H1 (cell line): ENCODE measurements around the gene EPS8. TPM values are rescaled to one million over a fixed set of nuclear protein-coding genes. Genes with fewer than 3 reads are reported as not detected.

Experiments
- CTCF ChIA-PET: fragments of 300-600 bp; sonication (Branson Sonifier 250); formaldehyde crosslinking; loops from one replicate; lab custom pipeline; 2021; ENCODE audit not compliant: partially characterized antibody; lab: Charles Lee
- POLR2A ChIA-PET: fragments of 300-600 bp; sonication (Branson Sonifier 250); formaldehyde crosslinking; loops from one replicate; lab custom pipeline; 2021; ENCODE audit warnings: inconsistent platforms; ENCODE audit not compliant: partially characterized antibody; lab: Charles Lee
- DNase-seq, 2 experiments: peaks; one replicate each; pipeline versions ENCODE4 v3.0.0 to v3.0.0-alpha.2; 2010 to 2022; ENCODE audit warnings: low spot score in 2 of 2, low read depth in 1 of 2, mixed read lengths in 1 of 2
- FAIRE-seq: peaks from 2 replicates; lab custom pipeline; 2011; peaks lifted over from hg19 to GRCh38; lab: Jason Lieb, UNC
- H2AFZ ChIP-seq: 2 replicates; pipeline ENCODE4 v1.8.1; 2012; ENCODE audit warnings: low read length, inconsistent platforms
- H2AK5ac ChIP-seq: 2 replicates; pipeline ENCODE4 v1.6.1; 2013; ENCODE audit warnings: low read depth, low read length
- H2BK120ac ChIP-seq: replicated peaks from 2 replicates; pipeline ENCODE3; 2013; ENCODE audit warnings: low read depth, low read length, inconsistent platforms
- H2BK12ac ChIP-seq: 2 replicates; pipeline ENCODE4 v1.6.1; 2013; ENCODE audit warnings: low read depth, low read length
- H2BK15ac ChIP-seq: 2 replicates; pipeline ENCODE4 v1.6.1; 2013; ENCODE audit warnings: low read length
- H2BK20ac ChIP-seq: 2 replicates; pipeline ENCODE4 v1.6.1; 2013; ENCODE audit warnings: low read length
- H2BK5ac ChIP-seq: 2 replicates; pipeline ENCODE4 v1.6.1; 2013; ENCODE audit warnings: low read depth, low read length
- H3K14ac ChIP-seq: 2 replicates; pipeline ENCODE4 v1.6.1; 2013; ENCODE audit warnings: inconsistent platforms; ENCODE audit not compliant: insufficient read length
- H3K18ac ChIP-seq: 2 replicates; pipeline ENCODE4 v1.6.1; 2013; ENCODE audit warnings: low read length; ENCODE audit errors: extremely low read depth
- H3K23ac ChIP-seq: 2 replicates; pipeline ENCODE4 v1.6.1; 2013; ENCODE audit warnings: inconsistent platforms; ENCODE audit not compliant: insufficient read length
- H3K23me2 ChIP-seq: 2 replicates; pipeline ENCODE4 v1.6.1; 2013; ENCODE audit warnings: low read depth, low read length
- H3K27ac ChIP-seq: 2 replicates; pipeline ENCODE4 v1.6.1; 2011; ENCODE audit warnings: low read depth, low read length, inconsistent platforms
- H3K27me3 ChIP-seq, 4 experiments: replicated peaks in 1 of 4; 1 replicate in 1 of 4; 2 replicates in 3 of 4; pipeline versions ENCODE4 v1.6.1 to v1.8.1; 2011 to 2013; ENCODE audit warnings: low read length in 3 of 4, mild to moderate bottlenecking in 3 of 4, inconsistent platforms in 2 of 4, mixed read lengths in 2 of 4, moderate library complexity in 1 of 4; ENCODE audit not compliant: control insufficient read depth in 3 of 4, insufficient read depth in 3 of 4; ENCODE audit errors: extremely low read depth in 1 of 4
- H3K36me3 ChIP-seq, 4 experiments: 2 replicates each; pipeline versions ENCODE4 v1.6.1 to v1.8.1; 2011 to 2013; ENCODE audit warnings: mild to moderate bottlenecking in 4 of 4, low read length in 3 of 4, moderate library complexity in 2 of 4, control low read depth in 1 of 4, inconsistent platforms in 1 of 4; ENCODE audit not compliant: insufficient read depth in 4 of 4, control insufficient read depth in 2 of 4
- H3K4ac ChIP-seq: replicated peaks from 2 replicates; pipeline ENCODE3; 2013; ENCODE audit warnings: low read length, low read depth, mixed read lengths, inconsistent platforms; ENCODE audit not compliant: insufficient read length
- H3K4me1 ChIP-seq, 4 experiments: replicated peaks in 1 of 4; 1 replicate in 1 of 4; 2 replicates in 3 of 4; pipeline versions ENCODE4 v1.6.1 to v1.8.1; 2011 to 2013; ENCODE audit warnings: low read length in 3 of 4, inconsistent platforms in 2 of 4, mixed read lengths in 1 of 4; ENCODE audit not compliant: insufficient read depth in 4 of 4, control insufficient read depth in 3 of 4
- H3K4me2 ChIP-seq, 2 experiments: 2 replicates each; pipeline versions ENCODE4 v1.6.1 to v1.8.1; 2011 to 2013; ENCODE audit warnings: low read depth in 2 of 2, low read length in 2 of 2, control low read depth in 1 of 2, inconsistent platforms in 1 of 2, mild to moderate bottlenecking in 1 of 2; ENCODE audit not compliant: insufficient read depth in 1 of 2
- H3K4me3 ChIP-seq, 4 experiments: fragments of 200-600, 300-600 bp in 1 of 4; sonication (generic), shearing (Covaris generic), sonication (Bioruptor Twin) in 1 of 4; 2 replicates each; pipeline versions ENCODE4 v1.5.1 to v1.8.1; 2011 to 2016; ENCODE audit warnings: low read length in 4 of 4, low read depth in 3 of 4, control low read depth in 2 of 4, inconsistent platforms in 2 of 4, mild to moderate bottlenecking in 2 of 4, mixed read lengths in 1 of 4, moderate library complexity in 1 of 4; ENCODE audit not compliant: insufficient read depth in 2 of 4; ENCODE audit errors: extremely low read depth in 1 of 4
- H3K56ac ChIP-seq: replicated peaks from 2 replicates; pipeline ENCODE3; 2013; ENCODE audit warnings: low read depth, mild to moderate bottlenecking, mixed read lengths, low read length, inconsistent platforms; ENCODE audit not compliant: insufficient read length
- H3K79me1 ChIP-seq: 2 replicates; pipeline ENCODE4 v1.6.1; 2013; ENCODE audit warnings: low read depth, low read length, control low read depth
- H3K79me2 ChIP-seq, 2 experiments: 2 replicates each; pipeline versions ENCODE4 v1.6.1 to v1.8.1; 2012 to 2013; ENCODE audit warnings: low read length in 2 of 2, mild to moderate bottlenecking in 2 of 2, inconsistent platforms in 1 of 2; ENCODE audit not compliant: insufficient read depth in 2 of 2, control insufficient read depth in 1 of 2
- H3K9ac ChIP-seq, 4 experiments: replicated peaks in 1 of 4; 1 replicate in 1 of 4; 2 replicates in 3 of 4; pipeline versions ENCODE4 v1.6.1 to v1.8.1; 2011 to 2013; ENCODE audit warnings: low read depth in 3 of 4, low read length in 3 of 4, control low read depth in 2 of 4, mild to moderate bottlenecking in 2 of 4, moderate library complexity in 2 of 4, inconsistent platforms in 1 of 4; ENCODE audit errors: extremely low read depth in 1 of 4
- H3K9me3 ChIP-seq, 2 experiments: 2 replicates each; pipeline versions ENCODE4 v1.6.1 to v1.8.1; 2012 to 2013; ENCODE audit warnings: mild to moderate bottlenecking in 2 of 2, moderate library complexity in 2 of 2, control low read depth in 1 of 2, inconsistent platforms in 1 of 2, low read depth in 1 of 2, low read length in 1 of 2, mixed read lengths in 1 of 2; ENCODE audit not compliant: insufficient read depth in 2 of 2
- H4K20me1 ChIP-seq, 2 experiments: replicated peaks in 1 of 2; 2 replicates each; pipeline versions ENCODE3 to v1.8.1; 2011 to 2013; ENCODE audit warnings: inconsistent platforms in 2 of 2, low read length in 2 of 2, mild to moderate bottlenecking in 1 of 2; ENCODE audit not compliant: insufficient read depth in 2 of 2, control insufficient read depth in 1 of 2
- H4K5ac ChIP-seq: 2 replicates; pipeline ENCODE4 v1.6.1; 2013; ENCODE audit warnings: low read length, low read depth, mixed read lengths, inconsistent platforms; ENCODE audit not compliant: insufficient read length
- H4K8ac ChIP-seq: 2 replicates; pipeline ENCODE4 v1.8.0; 2013; ENCODE audit warnings: mild to moderate bottlenecking, moderate library complexity, low read length, inconsistent platforms; ENCODE audit not compliant: insufficient read depth; ENCODE audit errors: extremely low read depth
- H4K91ac ChIP-seq: replicated peaks from 2 replicates; pipeline ENCODE3; 2013; ENCODE audit warnings: low read length, mixed read lengths, inconsistent platforms; ENCODE audit not compliant: insufficient read length
- BCL11A ChIP-seq, 2 experiments: IDR thresholded peaks; one replicate each; pipeline ENCODE4 v1.6.1; 2011; ENCODE audit warnings: low read depth in 2 of 2, low read length in 2 of 2, mild to moderate bottlenecking in 2 of 2
- BRCA1 ChIP-seq: IDR thresholded peaks from 2 replicates; pipeline ENCODE4 v1.6.1; 2012; ENCODE audit warnings: low read depth, low read length, improper control_type of control experiment
- CBX8 ChIP-seq: fragments of 300-800, 300-1000 bp; sonication (generic); IDR thresholded peaks from 2 replicates; pipeline ENCODE4 v1.7.1; 2016; ENCODE audit warnings: low read depth, low read length, borderline replicate concordance
- EGR1 ChIP-seq: IDR thresholded peaks from 2 replicates; pipeline ENCODE4 v1.6.1; 2011; ENCODE audit warnings: low read depth, low read length, borderline replicate concordance
- EZH2 ChIP-seq: fragments of 200-600 bp; sonication (generic); IDR thresholded peaks from 2 replicates; pipeline ENCODE4 v1.7.1; 2012; ENCODE audit warnings: low read depth, mild to moderate bottlenecking, moderate library complexity, low read length, inconsistent platforms; ENCODE audit not compliant: severe bottlenecking
- GABPA ChIP-seq: IDR thresholded peaks from 2 replicates; pipeline ENCODE4 v1.6.1; 2011; ENCODE audit warnings: mild to moderate bottlenecking, low read length, moderate library complexity, borderline replicate concordance; ENCODE audit not compliant: insufficient read depth
- KDM5A ChIP-seq: fragments of 200-600 bp; IDR thresholded peaks from 2 replicates; pipeline ENCODE4 v1.7.1; 2012; ENCODE audit warnings: mild to moderate bottlenecking, low read length, inconsistent platforms, mixed read lengths
- POLR2A ChIP-seq, 2 experiments: IDR thresholded peaks; 1 replicate in 1 of 2; 2 replicates in 1 of 2; pipeline ENCODE4 v1.6.1; 2011; ENCODE audit warnings: low read depth in 2 of 2, low read length in 2 of 2, mild to moderate bottlenecking in 2 of 2; ENCODE audit errors: control extremely low read depth in 1 of 2
- RBBP5 ChIP-seq: IDR thresholded peaks from 2 replicates; pipeline ENCODE4 v1.7.1; 2012; ENCODE audit warnings: low read depth, mild to moderate bottlenecking, inconsistent platforms, low read length, moderate library complexity, borderline replicate concordance
- SIN3A ChIP-seq, 2 experiments: IDR thresholded peaks in 1 of 2; conservative IDR thresholded peaks in 1 of 2; 2 replicates each; pipeline ENCODE4 v1.6.1; 2011 to 2012; ENCODE audit warnings: low read length in 2 of 2, improper control_type of control experiment in 1 of 2, low read depth in 1 of 2, mild to moderate bottlenecking in 1 of 2
- SP4 ChIP-seq: IDR thresholded peaks from 2 replicates; pipeline ENCODE4 v1.6.1; 2012; ENCODE audit warnings: low read length, inconsistent platforms
- SRF ChIP-seq: IDR thresholded peaks from 2 replicates; pipeline ENCODE4 v1.6.1; 2011; ENCODE audit warnings: mild to moderate bottlenecking, low read depth, low read length, moderate library complexity
- TAF1 ChIP-seq: IDR thresholded peaks from 2 replicates; pipeline ENCODE4 v1.6.1; 2011; ENCODE audit warnings: mild to moderate bottlenecking, low read depth, low read length
- YY1 ChIP-seq: IDR thresholded peaks from 2 replicates; pipeline ENCODE4 v1.6.1; 2011; ENCODE audit warnings: low read depth, mild to moderate bottlenecking, low read length
- WGBS, 2 experiments: shearing (Covaris generic) in 1 of 2; methylation state at CpG; one replicate each; pipeline versions ENCODE4 v1.1.6 to v1.1.7; 2013 to 2015; ENCODE audit warnings: low lambda C conversion rate in 2 of 2, mixed read lengths in 2 of 2, inconsistent platforms in 1 of 2, low coverage in 1 of 2, missing lambda C conversion rate in 1 of 2; ENCODE audit not compliant: insufficient replicate concordance in 2 of 2, insufficient coverage in 1 of 2, insufficient read length in 1 of 2; ENCODE audit errors: extremely low coverage in 1 of 2, missing lambda C conversion rate in 1 of 2; 5-methylcytosine and 5-hydroxymethylcytosine counted together
- polyA plus RNA-seq, 7 experiments: library from polyadenylated mRNA; depleted of rRNA in 3 of 7; stranded (reverse) in 5 of 7; unstranded in 2 of 7; fragments of >200 nt in 5 of 7; fragments of 200-250 nt in 2 of 7; gene quantifications; 1 replicate in 5 of 7; 2 replicates in 1 of 7; 4 replicates in 1 of 7; pipeline versions ENCODE4 v1.2.1 to v1.2.3, GENCODE V29; 2011 to 2013; ENCODE audit warnings: missing spikeins in 2 of 7, mixed read lengths in 2 of 7
- total RNA-seq: library from RNA; stranded (reverse); fragmentation: NEBNext Ultra II Directional; extraction: Animal tissue kit (Norgen Biotek cat#: 25700); gene quantifications from 2 replicates; pipeline ENCODE4 v1.2.1, GENCODE V29; 2021

Gene EPS8
- total and polyA plus RNA-seq, 2 of the 8 experiments (the other 6 are each of a cell fraction or from before 2014, with no cell fraction given), result 3.0 to 4.6 TPM

DNA sequence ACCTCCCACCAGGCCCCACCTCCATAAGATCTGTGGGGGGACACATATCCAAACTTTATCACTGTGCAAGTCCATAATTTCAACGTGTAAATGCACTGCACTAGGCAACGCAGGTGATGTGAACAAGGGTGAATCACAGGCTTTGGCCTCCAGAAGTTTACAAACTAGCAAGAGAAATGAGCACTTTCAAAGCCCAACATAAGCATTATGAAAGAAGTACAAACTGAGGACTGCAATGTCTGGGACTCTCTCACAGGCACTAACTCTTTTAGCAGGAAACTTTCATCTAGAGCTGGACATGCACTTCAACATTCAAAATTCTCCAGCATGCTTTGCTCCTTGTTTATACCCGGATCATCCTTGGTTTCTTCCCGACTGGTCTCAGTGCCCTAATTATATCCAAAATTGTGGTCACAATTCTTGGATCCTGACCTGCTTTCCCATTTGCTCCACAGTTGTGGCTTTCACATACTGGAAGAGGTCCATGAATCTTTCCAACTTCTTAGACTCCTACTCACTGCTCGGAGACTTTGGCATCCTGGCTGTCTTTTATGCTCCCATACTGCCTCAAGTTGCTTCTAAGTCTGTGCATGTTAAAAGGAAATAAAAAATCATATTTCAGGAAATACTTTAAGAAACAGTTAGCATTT lies 48.1 kb upstream of the EPS8 start:
- Histone ChIP-seq H2BK120ac (no peak overlapping the region), H4K8ac (no peak overlapping the region), H3K56ac (no peak overlapping the region), H3K14ac (no peak overlapping the region), H3K27ac (no peak overlapping the region), H2BK12ac (no peak overlapping the region), H3K36me3 (no peaks in the 10 kb centered on the region), H3K9me3 (no peaks in the 10 kb centered on the region), H3K4me1 (no peaks in the 10 kb centered on the region), H3K9ac (no peak overlapping the region), H4K91ac (no peak overlapping the region), H3K4me3 (no peak overlapping the region), H2AFZ (no peak overlapping the region), H3K79me1 (no peaks in the 10 kb centered on the region), H3K23ac (no peak overlapping the region), H2AK5ac (no peak overlapping the region), H3K27me3 (no peaks in the 10 kb centered on the region), H2BK5ac (no peak overlapping the region), H4K5ac (no peak overlapping the region), H3K23me2 (no peaks in the 10 kb centered on the region), H3K4me2 (no peak overlapping the region), H3K79me2 (no peaks in the 10 kb centered on the region), H3K4ac (no peak overlapping the region), H2BK20ac (no peak overlapping the region), H3K18ac (no peak overlapping the region), H2BK15ac (no peak overlapping the region), H4K20me1 (no peaks in the 10 kb centered on the region)
- WGBS, 2 experiments, result 84% methylated on average over 5 of the region's 5 CpGs; no CpG with 5 or more reads in 1 of the 2 experiments
- DNase-seq (no peak), FAIRE-seq (no peak)
- ChIA-PET CTCF (interaction anchor here (1.5 to 2.7 kb wide), 2 partner anchors 12 to 242 kb away, joined by 4 to 9 read pairs; no protein-coding TSS in a partner anchor), POLR2A (no interaction called here)
- TF ChIP-seq SRF (no peak), POLR2A (IDR thresholded peaks at IDR 0.05; ENCODE audit: control extremely low read depth in 1 of 2, low read depth in 2 of 2, low read length in 2 of 2) (no peak), GABPA (no peak), TAF1 (no peak), EZH2 (no peak), SP4 (no peak), YY1 (no peak), RBBP5 (no peak), CBX8 (no peak), BCL11A (IDR thresholded peaks at IDR 0.05; ENCODE audit: low read depth in 2 of 2, low read length in 2 of 2) (no peak), EGR1 (no peak), KDM5A (no peak), BRCA1 (no peak), SIN3A (conservative IDR thresholded peaks at IDR 0.05 in 1 of 2, IDR thresholded peaks at IDR 0.05 in 1 of 2; ENCODE audit: low read depth in 1 of 2, low read length in 2 of 2) (no peak)
